IMR-90 (cell line): ENCODE results near the gene LUZP1. TPM values are rescaled to one million over a fixed set of nuclear protein-coding genes. Genes with fewer than 3 reads are reported as not detected.

ENCODE experiments used
- ATAC-seq: fragments of 200-7000 bp; cut with Tn5 transposase; 2 replicates; pipeline ENCODE4 v1.9.1; 2020; ENCODE audit warnings: low read depth, mild to moderate bottlenecking, moderate library complexity
- BruUV-seq: library from RNA; stranded (reverse); fragments of 400-500 nt; replicated peaks from 2 replicates; lab custom pipeline; 2021; lab: Mats Ljungman, UMichigan
- CTCF ChIA-PET: fragments of 300-600 bp; formaldehyde crosslinking; extraction: SDS; loops from one replicate; lab custom pipeline; 2021; ENCODE audit warnings: antibody characterized with exemption; lab: Yijun Ruan, JAX
- POLR2A ChIA-PET: fragments of 300-600 bp; sonication (Branson Sonifier 250); formaldehyde crosslinking; loops from one replicate; lab custom pipeline; 2022; ENCODE audit warnings: antibody characterized with exemption; ENCODE audit not compliant: unreplicated experiment; lab: Charles Lee
- DNase-seq: peaks from one replicate; pipeline ENCODE4 v3.0.0; 2013
- H2AFZ ChIP-seq: replicated peaks from 2 replicates; pipeline ENCODE3; 2013; ENCODE audit warnings: low read length, mild to moderate bottlenecking; ENCODE audit not compliant: poor library complexity
- H2AK5ac ChIP-seq: 2 replicates; pipeline ENCODE4 v1.6.1; 2013; ENCODE audit warnings: low read depth, low read length, inconsistent platforms
- H2AK9ac ChIP-seq: replicated peaks from 2 replicates; pipeline ENCODE3; 2013; ENCODE audit warnings: mild to moderate bottlenecking, low read depth, low read length, moderate library complexity; ENCODE audit not compliant: poor library complexity
- H2BK120ac ChIP-seq: 2 replicates; pipeline ENCODE4 v1.6.1; 2013; ENCODE audit warnings: low read depth, low read length, inconsistent platforms
- H2BK15ac ChIP-seq: 3 replicates; pipeline ENCODE4 v1.6.1; 2013; ENCODE audit warnings: low read depth, low read length, inconsistent platforms
- H2BK20ac ChIP-seq: 2 replicates; pipeline ENCODE4 v1.6.1; 2013; ENCODE audit warnings: low read depth, mild to moderate bottlenecking, inconsistent platforms, low read length, moderate library complexity
- H2BK5ac ChIP-seq: 2 replicates; pipeline ENCODE4 v1.6.1; 2013; ENCODE audit warnings: mild to moderate bottlenecking, low read depth, low read length, inconsistent platforms; ENCODE audit not compliant: poor library complexity, severe bottlenecking
- H3K14ac ChIP-seq: replicated peaks from 2 replicates; pipeline ENCODE4 v1.6.1; 2013; ENCODE audit warnings: low read depth, low read length, inconsistent platforms
- H3K18ac ChIP-seq: 2 replicates; pipeline ENCODE4 v1.6.1; 2013; ENCODE audit warnings: low read depth, low read length, control low read depth
- H3K23ac ChIP-seq: 2 replicates; pipeline ENCODE4 v1.6.1; 2013; ENCODE audit warnings: low read depth, low read length, inconsistent platforms
- H3K27ac ChIP-seq: 2 replicates; pipeline ENCODE4 v1.5.1; 2013; ENCODE audit warnings: mild to moderate bottlenecking, control low read depth, low read length; ENCODE audit not compliant: insufficient read depth
- H3K27me3 ChIP-seq: 2 replicates; pipeline ENCODE4 v1.6.1; 2013; ENCODE audit warnings: low read length; ENCODE audit not compliant: control insufficient read depth, insufficient read depth
- H3K36me3 ChIP-seq: 2 replicates; pipeline ENCODE4 v1.6.1; 2013; ENCODE audit warnings: low read length, mixed read lengths; ENCODE audit not compliant: control insufficient read depth, insufficient read depth
- H3K4ac ChIP-seq: 2 replicates; pipeline ENCODE4 v1.6.1; 2013; ENCODE audit warnings: low read depth, low read length, inconsistent platforms
- H3K4me1 ChIP-seq: 2 replicates; pipeline ENCODE4 v1.6.1; 2013; ENCODE audit warnings: low read length, mixed read lengths; ENCODE audit not compliant: control insufficient read depth, insufficient read depth
- H3K4me2 ChIP-seq: 2 replicates; pipeline ENCODE4 v1.6.1; 2013; ENCODE audit warnings: low read depth, mild to moderate bottlenecking, control low read depth, low read length, moderate library complexity
- H3K4me3 ChIP-seq: 2 replicates; pipeline ENCODE4 v1.5.1; 2013; ENCODE audit warnings: low read depth, mild to moderate bottlenecking, control low read depth, low read length, moderate library complexity; ENCODE audit not compliant: insufficient read depth
- H3K56ac ChIP-seq: 2 replicates; pipeline ENCODE4 v1.6.1; 2013; ENCODE audit warnings: low read length, inconsistent platforms; ENCODE audit not compliant: insufficient read depth; ENCODE audit errors: extremely low read depth
- H3K79me1 ChIP-seq, 2 experiments: 2 replicates each; pipeline ENCODE4 v1.6.1; 2013; ENCODE audit warnings: low read length in 2 of 2, inconsistent platforms in 1 of 2, low read depth in 1 of 2
- H3K9ac ChIP-seq: 2 replicates; pipeline ENCODE4 v1.6.1; 2013; ENCODE audit warnings: low read depth, low read length, control low read depth
- H3K9me1 ChIP-seq: 2 replicates; pipeline ENCODE4 v1.6.1; 2013; ENCODE audit warnings: low read length, inconsistent platforms; ENCODE audit not compliant: insufficient read depth
- H3K9me3 ChIP-seq: 2 replicates; pipeline ENCODE4 v1.6.1; 2013; ENCODE audit warnings: low read length; ENCODE audit not compliant: control insufficient read depth, insufficient read depth
- H4K20me1 ChIP-seq: 2 replicates; pipeline ENCODE4 v1.6.1; 2013; ENCODE audit warnings: low read length, inconsistent platforms; ENCODE audit not compliant: insufficient read depth
- H4K5ac ChIP-seq: 2 replicates; pipeline ENCODE4 v1.6.1; 2013; ENCODE audit warnings: mild to moderate bottlenecking, low read depth, low read length, control low read depth
- H4K8ac ChIP-seq, 2 experiments: 2 replicates each; pipeline ENCODE4 v1.6.1; 2013; ENCODE audit warnings: low read depth in 2 of 2, low read length in 2 of 2, control low read depth in 1 of 2, inconsistent platforms in 1 of 2
- H4K91ac ChIP-seq: 2 replicates; pipeline ENCODE4 v1.6.1; 2013; ENCODE audit warnings: low read depth, low read length, inconsistent platforms; ENCODE audit not compliant: insufficient read depth
- MAFK ChIP-seq: IDR thresholded peaks from 2 replicates; pipeline ENCODE4 v1.6.1; 2012; ENCODE audit warnings: low read depth, low read length, improper control_type of control experiment
- MAZ ChIP-seq: IDR thresholded peaks from 2 replicates; pipeline ENCODE4 v1.6.1; 2012; ENCODE audit warnings: low read depth, mild to moderate bottlenecking, low read length, improper control_type of control experiment, moderate library complexity, borderline replicate concordance
- NFE2L2 ChIP-seq: fragments of 150-350 bp; IDR thresholded peaks from 2 replicates; pipeline ENCODE4 v1.6.1; 2016; ENCODE audit warnings: low read depth, mild to moderate bottlenecking, low read length
- POLR2A ChIP-seq: IDR thresholded peaks from 2 replicates; pipeline ENCODE4 v1.6.1; 2012; ENCODE audit warnings: mild to moderate bottlenecking, low read depth, low read length
- RFX5 ChIP-seq: IDR thresholded peaks from 2 replicates; pipeline ENCODE4 v1.8.0; 2012; ENCODE audit warnings: low read depth, mild to moderate bottlenecking, low read length, moderate library complexity
- SMC3 ChIP-seq: fragments of 150-350 bp; IDR thresholded peaks from 2 replicates; pipeline ENCODE4 v1.6.1; 2016; ENCODE audit warnings: low read depth, mild to moderate bottlenecking, antibody characterized with exemption, low read length, moderate library complexity
- USF2 ChIP-seq: fragments of 150-350 bp; IDR thresholded peaks from 2 replicates; pipeline ENCODE4 v1.6.1; 2017; ENCODE audit warnings: mild to moderate bottlenecking, antibody characterized with exemption, low read length, low read depth
- WGBS, 2 experiments: methylation state at CpG; one replicate each; pipeline versions ENCODE4 v1.1.5 to v1.1.7; 2013; ENCODE audit warnings: missing lambda C conversion rate in 2 of 2; ENCODE audit not compliant: insufficient read length in 1 of 2; ENCODE audit errors: extremely low coverage in 2 of 2; 5-methylcytosine and 5-hydroxymethylcytosine counted together
- dilution Hi-C: fragments of 300-500 bp; cut with HindIII; formaldehyde crosslinking; loops from one replicate; pipeline ENCODE4 v1.14.3; 2018; ENCODE audit warnings: low sequenced_read_pairs; ENCODE audit not compliant: unreplicated experiment
- in situ Hi-C: fragments of 300-500 bp; cut with MboI; formaldehyde crosslinking; loops from 3 replicates; pipeline ENCODE4 v1.14.3; 2019; ENCODE audit warnings: low sequenced_read_pairs, inconsistent platforms, mixed read lengths
- intact Hi-C: fragments of 100-400 bp; cut with micrococcal nuclease; formaldehyde crosslinking; loops from 2 replicates; pipeline ENCODE4 v1.10.0; 2022
- polyA plus RNA-seq, 3 experiments: library from polyadenylated mRNA; depleted of rRNA; stranded (reverse); fragments of >200 nt; gene quantifications; 2 replicates each; pipeline ENCODE4 v1.2.3, GENCODE V29; 2012; ENCODE audit warnings: low replicate concordance in 1 of 3
- total RNA-seq: library from RNA; depleted of rRNA; stranded (reverse); fragments of >200 nt; gene quantifications from 2 replicates; pipeline ENCODE4 v1.2.3, GENCODE V29; 2012

LUZP1 gene
- total and polyA plus RNA-seq, 2 of the 4 experiments (the other 2 are of a cell fraction) = 13.1 to 31.7 TPM

DNA sequence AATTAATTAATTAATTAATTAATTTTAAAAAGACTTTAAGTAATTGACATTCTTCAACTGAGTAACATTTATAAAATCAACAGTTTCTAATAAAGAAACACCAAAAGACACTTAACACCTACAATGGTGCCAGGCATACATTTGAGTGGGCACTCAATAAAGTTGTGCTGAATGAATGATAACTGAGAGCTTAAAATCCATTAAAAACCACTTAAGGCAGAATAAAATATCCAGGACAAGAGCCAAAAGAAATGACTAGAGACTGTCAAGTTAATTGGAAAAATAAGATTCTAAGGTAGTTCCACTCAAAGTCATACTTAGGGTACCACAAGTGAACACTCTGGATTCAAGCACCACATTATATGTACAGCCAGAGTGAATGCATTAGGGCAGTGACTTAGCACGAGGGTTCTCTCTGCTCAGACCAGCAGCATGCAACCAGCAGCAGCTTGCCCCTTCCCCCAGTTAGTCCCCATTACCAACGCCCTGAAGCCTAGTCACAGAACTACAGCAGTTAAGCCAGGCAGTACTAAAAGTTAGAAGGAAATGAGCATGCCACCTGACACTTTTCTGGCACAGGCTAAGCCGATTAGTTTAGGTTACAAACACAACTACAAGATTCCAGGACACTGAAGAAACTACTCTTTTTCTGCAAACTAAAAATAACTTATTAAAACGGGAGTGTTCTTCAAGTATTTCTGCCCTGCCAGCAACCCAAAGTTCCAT is 46.5 kb downstream of the LUZP1 start:
- H3K79me1 ChIP-seq = peaks cover 13 to 91% of the 10 kb centered on the region in 2 experiments; a peak in 3 of 4 replicates
- H3K36me3 ChIP-seq = no peaks in the 10 kb centered on the region
- dilution Hi-C loops (no loop called here), intact Hi-C loops (no loop called here), in situ Hi-C loops (no loop called here)
- H2BK20ac ChIP-seq = no peak overlapping the region
- CTCF ChIA-PET = interaction anchor here (0.5 kb wide), 1 partner anchor 20 kb away, joined by 3 read pairs; no protein-coding TSS in a partner anchor
- BruUV-seq = no TSS peak
- H3K4ac ChIP-seq = no peak overlapping the region; the same call in 1 of the 2 replicates
- no peaks in the 10 kb centered on the region for H3K9me3 ChIP-seq
- H3K56ac ChIP-seq = no peak overlapping the region
- peaks cover 25% of the 10 kb centered on the region for H3K9me1 ChIP-seq
- WGBS, 2 experiments = 6% methylated on average over 2 of the region's 4 CpGs; no CpG with 5 or more reads in 1 of the 2 experiments
- peak overlapping the region; percentile 80 for H2AK9ac ChIP-seq
- TF ChIP-seq RFX5 (no peak), MAFK (no peak), USF2 (peak; percentile 10; the same call in 1 of the 2 replicates), POLR2A (no peak), NFE2L2 (no peak), SMC3 (no peak), MAZ (no peak)
- H3K4me1 ChIP-seq = peaks cover 19% of the 10 kb centered on the region
- H4K8ac ChIP-seq = 0 out of 4 replicates have a peak overlapping the region, but pooled peaks of 1 of the 2 experiments have one; percentile 22
- H2AFZ ChIP-seq = peak overlapping the region; percentile 47
- no peak overlapping the region for H2BK120ac ChIP-seq
- peak overlapping the region; percentile 55 for H2BK5ac ChIP-seq
- H3K27ac ChIP-seq = no peak overlapping the region
- no peak overlapping the region for H4K91ac ChIP-seq
- no peak overlapping the region for H3K4me3 ChIP-seq
- 0 out of 2 replicates have a peak overlapping the region, but pooled peaks have one; percentile 13 for H3K23ac ChIP-seq
- POLR2A ChIA-PET = no interaction called here
- peaks cover 82% of the 10 kb centered on the region for H4K20me1 ChIP-seq
- DNase-seq = peak; percentile 77
- no peak overlapping the region for H4K5ac ChIP-seq
- H3K14ac ChIP-seq = peak overlapping the region; percentile 70; the same call in 1 of the 2 replicates
- no peak overlapping the region; the same call in 1 of the 2 replicates for H2AK5ac ChIP-seq
- H2BK15ac ChIP-seq = no peak overlapping the region
- H3K27me3 ChIP-seq = no peaks in the 10 kb centered on the region
- H3K9ac ChIP-seq = no peak overlapping the region
- H3K4me2 ChIP-seq = peak overlapping the region; percentile 66
- peak; percentile 42 for ATAC-seq
- H3K18ac ChIP-seq = no peak overlapping the region; the same call in 1 of the 2 replicates
